Keratinocyte (primary cell): ENCODE data around the gene CCDC27. TPM values are rescaled to one million over a fixed set of nuclear protein-coding genes. Genes with fewer than 3 reads are reported as not detected.

Experiments
- DNase-seq: peaks from one replicate; pipeline ENCODE4 v3.0.0-alpha.2; 2011; ENCODE audit warnings: low read depth, missing footprints, low spot score
- FAIRE-seq: peaks from 2 replicates; lab custom pipeline; 2011; peaks lifted over from hg19 to GRCh38; lab: Jason Lieb, UNC
- H2AFZ ChIP-seq: 2 replicates; pipeline ENCODE4 v1.6.0; 2012; ENCODE audit warnings: low read length, control low read depth, inconsistent platforms; ENCODE audit not compliant: control insufficient read depth
- H3K27ac ChIP-seq: 2 replicates; pipeline ENCODE4 v1.5.1; 2011; ENCODE audit warnings: low read length; ENCODE audit not compliant: control insufficient read depth, insufficient read depth
- H3K27me3 ChIP-seq: 3 replicates; pipeline ENCODE4 v1.6.0; 2011; ENCODE audit warnings: low read length; ENCODE audit not compliant: control insufficient read depth, insufficient read depth; ENCODE audit errors: extremely low read depth
- H3K36me3 ChIP-seq, 2 experiments: 2 replicates in 1 of 2; 3 replicates in 1 of 2; pipeline ENCODE4 v1.5.1; 2011; ENCODE audit warnings: low read length in 2 of 2, mild to moderate bottlenecking in 1 of 2; ENCODE audit not compliant: control insufficient read depth in 2 of 2, insufficient read depth in 2 of 2; ENCODE audit errors: extremely low read depth in 1 of 2
- H3K4me1 ChIP-seq: 3 replicates; pipeline ENCODE4 v1.5.1; 2011; ENCODE audit warnings: low read length; ENCODE audit not compliant: control insufficient read depth, insufficient read depth; ENCODE audit errors: extremely low read depth
- H3K4me2 ChIP-seq: 3 replicates; pipeline ENCODE4 v1.6.0; 2011; ENCODE audit warnings: low read depth, low read length; ENCODE audit not compliant: control insufficient read depth, insufficient read depth; ENCODE audit errors: extremely low read depth
- H3K4me3 ChIP-seq, 3 experiments: fragments of 200-600 bp in 1 of 3; sonication (generic) in 1 of 3; 2 replicates in 2 of 3; 3 replicates in 1 of 3; pipeline ENCODE4 v1.5.1; 2011 to 2016; ENCODE audit warnings: low read length in 3 of 3, mild to moderate bottlenecking in 3 of 3, control low read depth in 2 of 3, inconsistent platforms in 1 of 3, low read depth in 1 of 3, mixed read lengths in 1 of 3, mixed run types in 1 of 3, moderate library complexity in 1 of 3; ENCODE audit not compliant: control insufficient read depth in 2 of 3, insufficient read depth in 2 of 3; ENCODE audit errors: extremely low read depth in 1 of 3
- H3K79me2 ChIP-seq: 2 replicates; pipeline ENCODE4 v1.6.0; 2012; ENCODE audit warnings: low read length; ENCODE audit not compliant: control insufficient read depth, insufficient read depth
- H3K9ac ChIP-seq: 3 replicates; pipeline ENCODE4 v1.6.0; 2011; ENCODE audit warnings: low read length; ENCODE audit not compliant: control insufficient read depth, insufficient read depth; ENCODE audit errors: extremely low read depth
- H3K9me1 ChIP-seq: 3 replicates; pipeline ENCODE4 v1.6.0; 2011; ENCODE audit warnings: low read length; ENCODE audit not compliant: control insufficient read depth, insufficient read depth; ENCODE audit errors: extremely low read depth
- H3K9me3 ChIP-seq: 2 replicates; pipeline ENCODE4 v1.5.1; 2012; ENCODE audit warnings: low read depth, low read length; ENCODE audit not compliant: control insufficient read depth
- H4K20me1 ChIP-seq: 3 replicates; pipeline ENCODE4 v1.6.0; 2011; ENCODE audit warnings: low read length; ENCODE audit not compliant: control insufficient read depth, insufficient read depth; ENCODE audit errors: extremely low read depth
- EZH2 ChIP-seq: IDR thresholded peaks from one replicate; pipeline ENCODE4 v1.6.1; 2012; ENCODE audit warnings: inconsistent platforms, mild to moderate bottlenecking, low read length, moderate library complexity
- dilution Hi-C: fragments of 300-500 bp; cut with MboI; formaldehyde crosslinking; loops from one replicate; pipeline ENCODE4 v1.7.0; 2020; ENCODE audit warnings: low sequenced_read_pairs; ENCODE audit not compliant: extremely low pct_ligation_motif_present
- polyA plus RNA-seq, 5 experiments: library from polyadenylated mRNA; depleted of rRNA in 3 of 5; stranded (reverse) in 3 of 5; stranded (forward) in 1 of 5; unstranded in 1 of 5; fragments of >200 nt; gene quantifications; 1 replicate in 1 of 5; 2 replicates in 3 of 5; 3 replicates in 1 of 5; pipeline versions ENCODE4 v1.2.1 to v1.2.3, GENCODE V29; 2011 to 2012; ENCODE audit warnings: missing spikeins in 2 of 5, low read depth in 1 of 5, low replicate concordance in 1 of 5
- TF ChIP-seq, protein P1 (sequence below), 3 experiments: IDR thresholded peaks in 1 of 3; conservative IDR thresholded peaks in 1 of 3; optimal IDR thresholded peaks in 1 of 3; 2 replicates in 2 of 3; 3 replicates in 1 of 3; pipeline versions ENCODE3 to v1.5.1; 2011; ENCODE audit warnings: low read length in 3 of 3, mild to moderate bottlenecking in 3 of 3, moderate library complexity in 2 of 3, control low read depth in 1 of 3, inconsistent platforms in 1 of 3; ENCODE audit not compliant: insufficient read depth in 2 of 3; ENCODE audit errors: extremely low read depth in 1 of 3

Gene CCDC27
- polyA plus RNA-seq, 1 donor (not counting 4 experiments of a cell fraction or from before 2014, with no cell fraction given) = not detected

GRCh38 chr1:3756394-3756793, 4.1 kb downstream of the CCDC27 start:
- no peak overlapping the region for H3K9ac ChIP-seq
- no peak for TF ChIP-seq EZH2
- TF ChIP-seq, protein P1, sequence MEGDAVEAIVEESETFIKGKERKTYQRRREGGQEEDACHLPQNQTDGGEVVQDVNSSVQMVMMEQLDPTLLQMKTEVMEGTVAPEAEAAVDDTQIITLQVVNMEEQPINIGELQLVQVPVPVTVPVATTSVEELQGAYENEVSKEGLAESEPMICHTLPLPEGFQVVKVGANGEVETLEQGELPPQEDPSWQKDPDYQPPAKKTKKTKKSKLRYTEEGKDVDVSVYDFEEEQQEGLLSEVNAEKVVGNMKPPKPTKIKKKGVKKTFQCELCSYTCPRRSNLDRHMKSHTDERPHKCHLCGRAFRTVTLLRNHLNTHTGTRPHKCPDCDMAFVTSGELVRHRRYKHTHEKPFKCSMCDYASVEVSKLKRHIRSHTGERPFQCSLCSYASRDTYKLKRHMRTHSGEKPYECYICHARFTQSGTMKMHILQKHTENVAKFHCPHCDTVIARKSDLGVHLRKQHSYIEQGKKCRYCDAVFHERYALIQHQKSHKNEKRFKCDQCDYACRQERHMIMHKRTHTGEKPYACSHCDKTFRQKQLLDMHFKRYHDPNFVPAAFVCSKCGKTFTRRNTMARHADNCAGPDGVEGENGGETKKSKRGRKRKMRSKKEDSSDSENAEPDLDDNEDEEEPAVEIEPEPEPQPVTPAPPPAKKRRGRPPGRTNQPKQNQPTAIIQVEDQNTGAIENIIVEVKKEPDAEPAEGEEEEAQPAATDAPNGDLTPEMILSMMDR (optimal IDR thresholded peaks at IDR 0.05 in 1 of 3, IDR thresholded peaks at IDR 0.05 in 1 of 3, conservative IDR thresholded peaks at IDR 0.05 in 1 of 3; ENCODE audit: extremely low read depth in 1 of 3, insufficient read depth in 2 of 3, low read length in 3 of 3) = no peak
- DNase-seq (no peak), FAIRE-seq (no peak)
- no peak overlapping the region for H2AFZ ChIP-seq
- H3K4me2 ChIP-seq = no peak overlapping the region
- dilution Hi-C loops = no loop called here
- H3K36me3 ChIP-seq = no peaks in the 10 kb centered on the region
- no peaks in the 10 kb centered on the region for H4K20me1 ChIP-seq
- H3K9me1 ChIP-seq = no peaks in the 10 kb centered on the region
- no peaks in the 10 kb centered on the region for H3K79me2 ChIP-seq
- H3K4me1 ChIP-seq = no peaks in the 10 kb centered on the region
- no peak overlapping the region for H3K4me3 ChIP-seq
- H3K9me3 ChIP-seq = peaks cover 2% of the 10 kb centered on the region
- H3K27ac ChIP-seq = no peak overlapping the region
- peaks cover 22% of the 10 kb centered on the region for H3K27me3 ChIP-seq

GRCh38 chr1:3759164-3759563, 6.9 kb downstream of the CCDC27 start:
- dilution Hi-C loops = no loop called here
- H3K9ac ChIP-seq = no peak overlapping the region
- H4K20me1 ChIP-seq = no peaks in the 10 kb centered on the region
- no peak overlapping the region for H3K4me3 ChIP-seq
- no peak for DNase-seq
- H3K27ac ChIP-seq = no peak overlapping the region
- no peaks in the 10 kb centered on the region for H3K9me1 ChIP-seq
- no peak for FAIRE-seq
- no peak overlapping the region for H3K4me2 ChIP-seq
- no peaks in the 10 kb centered on the region for H3K36me3 ChIP-seq
- H3K79me2 ChIP-seq = no peaks in the 10 kb centered on the region
- H2AFZ ChIP-seq = no peak overlapping the region
- H3K9me3 ChIP-seq = peaks cover 2% of the 10 kb centered on the region
- H3K4me1 ChIP-seq = no peaks in the 10 kb centered on the region
- no peak for TF ChIP-seq EZH2
- TF ChIP-seq, protein P1 (optimal IDR thresholded peaks at IDR 0.05 in 1 of 3, IDR thresholded peaks at IDR 0.05 in 1 of 3, conservative IDR thresholded peaks at IDR 0.05 in 1 of 3; ENCODE audit: extremely low read depth in 1 of 3, insufficient read depth in 2 of 3, low read length in 3 of 3) = no peak
- H3K27me3 ChIP-seq = peaks cover 25% of the 10 kb centered on the region
